ENCODE results near the gene ABT1. TPM values are rescaled to one million over a fixed set of nuclear protein-coding genes. Genes with fewer than 3 reads are reported as not detected.

Gene ABT1
- polyA plus RNA-seq, 1 of the 3 experiments (the other 2 are of a cell fraction) = 15.4 TPM

- no peak for TF ChIP-seq USF2 (IDR thresholded peaks at IDR 0.05; ENCODE audit: borderline replicate concordance, low read depth, low read length)
- TF ChIP-seq CHD2 (IDR thresholded peaks at IDR 0.05; ENCODE audit: low read length, partially characterized antibody) = no peak
- no peak for TF ChIP-seq JUND (IDR thresholded peaks at IDR 0.05)
- TF ChIP-seq GABPA (IDR thresholded peaks at IDR 0.05; ENCODE audit: low read depth) = no peak
- TF ChIP-seq MEF2A (IDR thresholded peaks at IDR 0.05; ENCODE audit: borderline replicate concordance, low read depth) = no peak
- no peak for TF ChIP-seq MAX (IDR thresholded peaks at IDR 0.05; ENCODE audit: low read depth)
Observed at GRCh38 chr6:26624557-26624956, 27.8 kb downstream of the ABT1 start (continued).

DNA sequence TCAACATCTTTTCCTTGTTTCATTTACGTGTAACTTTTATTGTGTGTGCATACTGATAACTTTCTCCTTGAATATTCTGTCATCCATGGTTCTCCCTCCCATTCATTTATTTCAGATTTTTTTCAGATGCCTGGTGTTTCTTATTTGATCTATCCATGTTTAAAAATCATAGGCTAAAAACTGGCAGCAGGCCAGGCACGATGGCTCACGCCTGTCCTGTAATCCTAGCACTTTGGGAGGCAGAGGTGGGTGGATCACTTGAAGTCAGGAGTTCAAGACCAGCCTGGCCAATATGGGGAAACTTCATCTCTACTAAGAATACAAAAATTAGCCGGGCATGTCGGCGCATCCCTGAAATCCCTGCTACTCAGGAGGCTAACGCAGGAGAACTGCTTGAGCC lies 31.1 kb downstream of the ABT1 start:
- ChIA-PET CTCF (no interaction called here), POLR2A (no interaction called here)
- TF ChIP-seq, protein P1, sequence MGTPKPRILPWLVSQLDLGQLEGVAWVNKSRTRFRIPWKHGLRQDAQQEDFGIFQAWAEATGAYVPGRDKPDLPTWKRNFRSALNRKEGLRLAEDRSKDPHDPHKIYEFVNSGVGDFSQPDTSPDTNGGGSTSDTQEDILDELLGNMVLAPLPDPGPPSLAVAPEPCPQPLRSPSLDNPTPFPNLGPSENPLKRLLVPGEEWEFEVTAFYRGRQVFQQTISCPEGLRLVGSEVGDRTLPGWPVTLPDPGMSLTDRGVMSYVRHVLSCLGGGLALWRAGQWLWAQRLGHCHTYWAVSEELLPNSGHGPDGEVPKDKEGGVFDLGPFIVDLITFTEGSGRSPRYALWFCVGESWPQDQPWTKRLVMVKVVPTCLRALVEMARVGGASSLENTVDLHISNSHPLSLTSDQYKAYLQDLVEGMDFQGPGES (IDR thresholded peaks at IDR 0.05; ENCODE audit: low read depth, low read length) = no peak
- no peak for TF ChIP-seq USF2 (IDR thresholded peaks at IDR 0.05; ENCODE audit: borderline replicate concordance, low read depth, low read length)
- TF ChIP-seq, protein P2, sequence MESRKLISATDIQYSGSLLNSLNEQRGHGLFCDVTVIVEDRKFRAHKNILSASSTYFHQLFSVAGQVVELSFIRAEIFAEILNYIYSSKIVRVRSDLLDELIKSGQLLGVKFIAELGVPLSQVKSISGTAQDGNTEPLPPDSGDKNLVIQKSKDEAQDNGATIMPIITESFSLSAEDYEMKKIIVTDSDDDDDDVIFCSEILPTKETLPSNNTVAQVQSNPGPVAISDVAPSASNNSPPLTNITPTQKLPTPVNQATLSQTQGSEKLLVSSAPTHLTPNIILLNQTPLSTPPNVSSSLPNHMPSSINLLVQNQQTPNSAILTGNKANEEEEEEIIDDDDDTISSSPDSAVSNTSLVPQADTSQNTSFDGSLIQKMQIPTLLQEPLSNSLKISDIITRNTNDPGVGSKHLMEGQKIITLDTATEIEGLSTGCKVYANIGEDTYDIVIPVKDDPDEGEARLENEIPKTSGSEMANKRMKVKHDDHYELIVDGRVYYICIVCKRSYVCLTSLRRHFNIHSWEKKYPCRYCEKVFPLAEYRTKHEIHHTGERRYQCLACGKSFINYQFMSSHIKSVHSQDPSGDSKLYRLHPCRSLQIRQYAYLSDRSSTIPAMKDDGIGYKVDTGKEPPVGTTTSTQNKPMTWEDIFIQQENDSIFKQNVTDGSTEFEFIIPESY (IDR thresholded peaks at IDR 0.05; ENCODE audit: borderline replicate concordance, low read depth) = no peak
- TF ChIP-seq RXRA (IDR thresholded peaks at IDR 0.05; ENCODE audit: borderline replicate concordance, low read depth) = no peak
- TF ChIP-seq ELF1 (IDR thresholded peaks at IDR 0.05) = no peak
- TF ChIP-seq EP300 (IDR thresholded peaks at IDR 0.05; ENCODE audit: borderline replicate concordance in 1 of 2, low read depth in 1 of 2, low read length in 1 of 2) = no peak
- TF ChIP-seq FOXM1 (IDR thresholded peaks at IDR 0.05; ENCODE audit: low read depth) = no peak
- TF ChIP-seq MAX (IDR thresholded peaks at IDR 0.05; ENCODE audit: low read depth) = no peak
- no peak for TF ChIP-seq JUND (IDR thresholded peaks at IDR 0.05)
- no peak for TF ChIP-seq GATA2 (CRISPR knock-in tag; IDR thresholded peaks at IDR 0.05)
- no peak for TF ChIP-seq MXI1 (IDR thresholded peaks at IDR 0.05; ENCODE audit: low read depth, low read length)
- DNase-seq = no peak
- no peaks in the 10 kb centered on the region for H3F3A ChIP-seq (replicated peaks; ENCODE audit: insufficient read depth)
- H3K4me2 ChIP-seq = no peak overlapping the region
- H3K79me2 ChIP-seq (ENCODE audit: insufficient read depth) = no peaks in the 10 kb centered on the region
- H3K36me3 ChIP-seq (replicated peaks in 1 of 2; ENCODE audit: control insufficient read depth in 1 of 2, insufficient read depth in 2 of 2, low read length in 1 of 2) = no peaks in the 10 kb centered on the region
- H3K27me3 ChIP-seq (ENCODE audit: insufficient read depth) = no peaks in the 10 kb centered on the region
- H3K9ac ChIP-seq = no peak overlapping the region
- H3K9me3 ChIP-seq = 0 out of 2 replicates have a peak, but pooled peaks cover 3% of the 10 kb centered on the region
- 70% methylated on average over 7 of the region's 7 CpGs for WGBS (ENCODE audit: low lambda C conversion rate)
- no peak overlapping the region for H2AFZ ChIP-seq (ENCODE audit: low read depth)
- H3K9me2 ChIP-seq = no peaks in the 10 kb centered on the region
- H3K4me1 ChIP-seq (ENCODE audit: control insufficient read depth in 1 of 2, insufficient read depth in 2 of 2, low read depth in 1 of 2, low read length in 1 of 2) = no peaks in the 10 kb centered on the region
- H4K20me1 ChIP-seq (ENCODE audit: insufficient read depth) = no peaks in the 10 kb centered on the region
- no peak overlapping the region for H3K27ac ChIP-seq (ENCODE audit: low read depth in 2 of 2, low read length in 1 of 2)
- H3K4me3 ChIP-seq (ENCODE audit: low read depth in 2 of 2, low read length in 1 of 2) = no peak overlapping the region

Data from SK-N-SH (cell line).